Astrocyte (in vitro differentiated cells and primary cell): ENCODE measurements around the gene SLC16A3. TPM values are rescaled to one million over a fixed set of nuclear protein-coding genes. Genes with fewer than 3 reads are reported as not detected.

Experiments
- DNase-seq: peaks from one replicate; pipeline ENCODE4 v3.0.0-alpha.2; 2010; ENCODE audit warnings: low read depth
- FAIRE-seq: peaks from 2 replicates; lab custom pipeline; 2011; peaks lifted over from hg19 to GRCh38; lab: Jason Lieb, UNC
- H2AFZ ChIP-seq: 2 replicates; pipeline ENCODE4 v1.6.0; 2012; ENCODE audit warnings: low read depth, low read length, inconsistent platforms
- H3K27ac ChIP-seq: 2 replicates; pipeline ENCODE4 v1.5.1; 2011; ENCODE audit warnings: low read depth, low read length, inconsistent platforms
- H3K27me3 ChIP-seq: 2 replicates; pipeline ENCODE4 v1.6.0; 2011; ENCODE audit warnings: low read length, inconsistent platforms; ENCODE audit not compliant: insufficient read depth
- H3K36me3 ChIP-seq: 2 replicates; pipeline ENCODE4 v1.5.1; 2011; ENCODE audit warnings: low read length, inconsistent platforms; ENCODE audit not compliant: insufficient read depth
- H3K4me1 ChIP-seq: 2 replicates; pipeline ENCODE4 v1.5.1; 2011; ENCODE audit warnings: low read length, inconsistent platforms; ENCODE audit not compliant: insufficient read depth
- H3K4me2 ChIP-seq: 2 replicates; pipeline ENCODE4 v1.6.0; 2012; ENCODE audit warnings: low read length, inconsistent platforms
- H3K4me3 ChIP-seq: 2 replicates; pipeline ENCODE4 v1.5.1; 2011; ENCODE audit warnings: low read depth, mild to moderate bottlenecking, low read length, inconsistent platforms; ENCODE audit not compliant: insufficient read depth
- H3K79me2 ChIP-seq: 2 replicates; pipeline ENCODE4 v1.6.0; 2012; ENCODE audit warnings: mild to moderate bottlenecking, low read length, inconsistent platforms; ENCODE audit not compliant: insufficient read depth
- H3K9ac ChIP-seq: 2 replicates; pipeline ENCODE4 v1.6.0; 2012; ENCODE audit warnings: mild to moderate bottlenecking, low read length, inconsistent platforms
- H3K9me3 ChIP-seq: 2 replicates; pipeline ENCODE4 v1.5.1; 2012; ENCODE audit warnings: low read depth, mild to moderate bottlenecking, low read length, inconsistent platforms; ENCODE audit not compliant: insufficient read depth
- H4K20me1 ChIP-seq: 2 replicates; pipeline ENCODE4 v1.6.0; 2012; ENCODE audit warnings: low read length, inconsistent platforms; ENCODE audit not compliant: insufficient read depth
- H3K27ac Mint-ChIP-seq: one replicate; pipeline ENCODE4 v1.8.0; 2021; ENCODE audit warnings: mild to moderate bottlenecking, mixed read lengths; ENCODE audit not compliant: unreplicated experiment
- H3K27me3 Mint-ChIP-seq: one replicate; pipeline ENCODE4 v1.8.0; 2021; ENCODE audit warnings: low read depth, mixed read lengths; ENCODE audit not compliant: unreplicated experiment
- H3K36me3 Mint-ChIP-seq: one replicate; pipeline ENCODE4 v1.8.0; 2021; ENCODE audit warnings: low read depth, mixed read lengths; ENCODE audit not compliant: unreplicated experiment
- H3K4me1 Mint-ChIP-seq: one replicate; pipeline ENCODE4 v1.8.0; 2021; ENCODE audit warnings: low read depth, mixed read lengths; ENCODE audit not compliant: unreplicated experiment
- H3K4me3 Mint-ChIP-seq: one replicate; pipeline ENCODE4 v1.8.0; 2021; ENCODE audit warnings: mild to moderate bottlenecking, moderate library complexity, mixed read lengths; ENCODE audit not compliant: unreplicated experiment
- H3K9me3 Mint-ChIP-seq: one replicate; pipeline ENCODE4 v1.8.0; 2021; ENCODE audit warnings: mild to moderate bottlenecking, mixed read lengths; ENCODE audit not compliant: unreplicated experiment
- CTCF ChIP-seq: IDR thresholded peaks from 2 replicates; pipeline ENCODE4 v1.5.1; 2011; ENCODE audit warnings: low read depth, mild to moderate bottlenecking, inconsistent platforms, low read length, moderate library complexity; ENCODE audit not compliant: insufficient read depth
- EZH2 ChIP-seq: IDR thresholded peaks from 2 replicates; pipeline ENCODE4 v1.6.1; 2012; ENCODE audit warnings: mild to moderate bottlenecking, low read length, inconsistent platforms; ENCODE audit not compliant: insufficient read depth
- total RNA-seq: library from RNA; stranded (reverse); gene quantifications from 2 replicates; pipeline ENCODE4 v1.2.1, GENCODE V29; 2021

SLC16A3 gene
- total RNA-seq, 1 donor from 2014 or later, result 292 TPM

- no peak overlapping the region for H3K27ac Mint-ChIP-seq
- DNase-seq (no peak), FAIRE-seq (no peak)
- TF ChIP-seq CTCF (no peak), EZH2 (no peak)
- peaks cover 3% of the 10 kb centered on the region for H3K36me3 Mint-ChIP-seq
- no peaks in the 10 kb centered on the region for H3K27me3 Mint-ChIP-seq
- H3K4me2 ChIP-seq, result no peak overlapping the region
- no peak overlapping the region for H3K9ac ChIP-seq
- H3K79me2 ChIP-seq, result peaks cover 72% of the 10 kb centered on the region
- no peak overlapping the region for H3K4me3 ChIP-seq
- peaks cover 58% of the 10 kb centered on the region for H3K4me1 ChIP-seq
- H3K36me3 ChIP-seq, result peaks cover 4% of the 10 kb centered on the region
- H4K20me1 ChIP-seq, result peaks cover 81% of the 10 kb centered on the region
- no peaks in the 10 kb centered on the region for H3K9me3 Mint-ChIP-seq
- no peaks in the 10 kb centered on the region for H3K9me3 ChIP-seq
- H3K27me3 ChIP-seq, result no peaks in the 10 kb centered on the region
- H2AFZ ChIP-seq, result no peak overlapping the region
- no peak overlapping the region for H3K4me3 Mint-ChIP-seq
- no peak overlapping the region for H3K27ac ChIP-seq
- H3K4me1 Mint-ChIP-seq, result peaks cover 10% of the 10 kb centered on the region
These were observed 6.4 kb downstream of the SLC16A3 start for GRCh38 chr17:82235056-82235774.

- H3K27ac ChIP-seq, result no peak overlapping the region
- Mint-ChIP-seq H3K27me3 (no peaks in the 10 kb centered on the region), H3K4me3 (no peak overlapping the region)
These were observed 6.9 kb downstream of the SLC16A3 start for GRCh38 chr17:82235775-82236141.

More at GRCh38 chr17:82235775-82236141, 6.9 kb downstream of the SLC16A3 start:
- no peak overlapping the region for H3K27ac Mint-ChIP-seq
- peaks cover 57% of the 10 kb centered on the region for H3K4me1 ChIP-seq
- no peaks in the 10 kb centered on the region for H3K9me3 Mint-ChIP-seq
- FAIRE-seq, result no peak
- peak overlapping the region; percentile 3 for H3K4me2 ChIP-seq
- H3K9ac ChIP-seq, result no peak overlapping the region
- peaks cover 82% of the 10 kb centered on the region for H4K20me1 ChIP-seq
- H3K36me3 Mint-ChIP-seq, result peaks cover 3% of the 10 kb centered on the region
- H3K27me3 ChIP-seq, result no peaks in the 10 kb centered on the region
- H3K4me3 ChIP-seq, result no peak overlapping the region
- TF ChIP-seq CTCF, result no peak
- no peak for TF ChIP-seq EZH2
- peaks cover 4% of the 10 kb centered on the region for H3K36me3 ChIP-seq
- peaks cover 72% of the 10 kb centered on the region for H3K79me2 ChIP-seq
- peaks cover 14% of the 10 kb centered on the region for H3K4me1 Mint-ChIP-seq
- H3K9me3 ChIP-seq, result no peaks in the 10 kb centered on the region
- no peak for DNase-seq
- H2AFZ ChIP-seq, result no peak overlapping the region
